Tibial nerve (tissue), 3 donors: ENCODE results near the gene SPNS3.

Source experiments
- EP300 ChIP-seq, 2 donors: sonication (generic); formaldehyde crosslinking; IDR thresholded peaks; one replicate each; pipeline ENCODE4 v1.6.1; 2017; ENCODE audit warnings: antibody characterized with exemption in 2 of 2, mild to moderate bottlenecking in 1 of 2
- POLR2A ChIP-seq, 2 donors: fragments of 450-650 bp; IDR thresholded peaks; one replicate each; pipeline ENCODE4 v1.6.1; 2017; ENCODE audit warnings: antibody characterized with exemption in 2 of 2, mild to moderate bottlenecking in 2 of 2, moderate library complexity in 2 of 2

GRCh38 chr17:4490637-4491061 lies 56.9 kb downstream of the SPNS3 start:
- TF ChIP-seq POLR2A (IDR thresholded peaks at IDR 0.05) (no peak), EP300 (IDR thresholded peaks at IDR 0.05) (no peak)
